ENCODE data around the gene TSPAN11.
"Not testable (repeated sequence)": the region's sequence is repeated elsewhere in the genome, so short reads cannot be mapped to it uniquely, and the experiment has no call there.

TSPAN11 gene

DNA sequence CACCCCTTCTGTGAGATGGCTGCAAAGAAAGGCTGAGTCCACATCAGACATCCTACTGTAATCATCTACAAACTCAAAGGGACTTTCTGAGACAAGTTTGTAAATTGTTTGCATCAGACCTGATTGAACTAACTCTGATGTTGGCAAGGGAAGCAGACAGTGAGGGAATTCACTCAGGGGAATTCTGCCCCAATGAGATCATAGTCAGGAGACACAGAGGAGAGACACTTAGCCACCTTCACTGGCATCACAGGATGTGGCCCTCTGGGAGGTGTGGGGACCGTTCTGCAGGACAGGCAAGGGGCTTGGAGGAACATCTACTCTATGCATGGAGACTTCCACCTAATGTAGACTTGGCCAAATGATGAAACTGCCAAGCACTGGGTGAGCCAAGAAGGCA lies 76.5 kb downstream of the TSPAN11 start:
- no peak for DNase-seq (ENCODE audit: low read depth in 2 of 2)

DNA sequence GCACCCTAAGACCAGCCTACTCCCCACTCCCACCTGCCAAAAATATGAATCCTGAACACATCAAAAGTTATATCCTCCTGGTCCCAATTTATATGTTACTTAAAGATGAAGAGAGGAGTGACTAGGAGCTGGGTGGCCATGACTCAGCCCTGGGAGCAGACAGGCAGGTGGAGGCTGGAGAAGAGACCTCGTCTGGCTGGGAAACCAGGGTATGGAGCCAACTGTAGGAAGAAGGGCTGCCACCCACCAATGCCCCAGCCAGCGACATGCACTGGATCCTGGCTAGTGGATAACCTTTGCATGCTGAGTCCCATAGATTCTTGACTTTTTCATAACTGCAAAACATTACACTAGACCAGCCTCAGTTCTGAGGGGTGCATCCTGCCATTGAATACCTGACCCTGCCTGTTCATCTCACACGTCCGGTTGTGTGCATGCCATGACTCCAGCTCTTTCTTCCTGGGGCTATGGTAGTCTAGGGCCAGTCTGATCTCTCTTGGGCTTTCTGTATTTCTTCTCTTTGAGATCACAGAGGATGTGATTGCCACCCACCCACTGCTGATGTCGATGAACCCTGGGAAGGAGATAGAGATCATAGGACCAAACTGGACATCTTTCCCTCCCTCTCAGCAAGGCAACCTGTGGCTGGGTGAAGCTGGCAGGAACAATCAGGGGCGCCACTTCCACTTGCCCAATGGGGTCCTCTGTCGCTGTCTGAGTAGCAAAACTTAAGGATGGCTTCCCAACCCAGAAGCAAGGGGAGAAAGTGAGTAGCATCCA lies 77.5 kb downstream of the TSPAN11 start:
- no peak for DNase-seq (ENCODE audit: low read depth in 2 of 2)

DNA sequence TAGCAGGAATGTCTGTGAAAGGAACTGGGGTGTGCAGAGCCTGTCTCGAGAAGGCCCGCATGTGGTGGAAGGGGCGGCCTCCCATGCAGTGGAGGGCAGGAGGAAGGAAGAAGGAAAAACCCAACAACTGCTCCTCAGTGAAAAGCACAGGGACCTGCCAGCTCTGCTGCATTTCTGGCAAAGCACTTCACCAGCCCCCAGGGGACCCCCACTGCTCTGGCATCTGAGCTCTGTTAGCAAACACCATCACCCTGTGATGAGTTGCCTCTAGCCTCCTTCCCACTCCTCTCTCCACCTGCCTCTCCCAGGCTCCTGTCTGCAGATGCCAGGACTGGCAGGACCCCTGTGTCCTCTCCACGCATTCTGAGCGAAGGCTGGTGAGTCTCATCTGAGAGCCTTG lies 78.1 kb downstream of the TSPAN11 start:
- DNase-seq (ENCODE audit: low read depth in 2 of 2) = no peak

DNA sequence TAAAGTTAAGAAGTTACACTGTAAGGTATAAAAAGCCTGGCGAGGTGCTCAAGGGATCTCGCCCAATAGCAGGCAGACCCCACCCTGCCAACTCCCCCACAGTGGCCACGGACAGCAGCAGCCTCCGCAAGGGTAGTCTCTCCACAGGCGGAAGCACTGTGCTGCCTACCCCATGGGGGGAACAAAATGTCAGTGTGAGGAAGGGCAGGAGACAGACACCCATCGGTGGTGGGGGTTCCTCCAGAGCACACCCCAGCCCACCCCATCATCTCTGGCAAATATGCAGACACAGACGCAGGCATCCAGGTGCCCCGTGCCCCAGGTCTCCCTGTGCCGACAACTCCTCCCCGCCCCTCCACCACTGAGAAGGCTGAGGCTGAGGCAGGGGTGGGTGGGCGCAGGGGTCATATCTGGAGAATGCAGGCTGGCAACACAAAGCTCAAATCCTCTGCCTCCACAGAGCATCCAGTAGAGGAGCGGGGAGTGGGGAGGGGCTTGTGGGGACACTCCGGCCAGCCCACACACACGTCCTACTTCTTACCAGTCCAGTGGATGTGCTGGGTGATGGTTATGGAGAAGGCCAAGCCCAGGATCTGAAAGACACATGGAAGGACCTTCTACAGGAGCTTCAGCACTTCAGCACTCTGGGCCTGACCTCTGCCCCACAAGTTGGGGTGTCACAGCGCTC lies 78.9 kb downstream of the TSPAN11 start:
- DNase-seq (ENCODE audit: low read depth in 2 of 2) = no peak

DNA sequence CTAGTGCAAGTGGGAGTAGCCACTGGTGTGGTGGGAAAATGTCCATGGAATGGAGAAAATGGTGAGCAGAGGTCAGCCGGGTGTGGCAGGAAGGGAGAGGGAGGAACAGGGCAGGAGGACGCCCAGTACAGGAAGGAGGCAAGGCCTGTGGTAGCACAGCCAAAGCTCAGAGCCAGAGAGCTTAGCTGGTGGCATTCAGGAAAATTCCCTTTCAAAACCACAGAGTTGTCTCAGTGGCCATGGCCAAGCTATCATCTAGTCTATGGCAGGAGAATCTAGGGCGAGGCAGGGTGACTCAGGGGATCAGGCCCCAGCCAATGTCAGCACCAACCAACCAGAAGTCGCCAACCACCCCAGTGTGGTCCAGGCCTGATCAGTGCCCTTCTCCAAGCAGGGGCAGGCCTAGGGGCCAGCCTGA lies 79.4 kb downstream of the TSPAN11 start:
- no peak for DNase-seq (ENCODE audit: low read depth in 2 of 2)

DNA sequence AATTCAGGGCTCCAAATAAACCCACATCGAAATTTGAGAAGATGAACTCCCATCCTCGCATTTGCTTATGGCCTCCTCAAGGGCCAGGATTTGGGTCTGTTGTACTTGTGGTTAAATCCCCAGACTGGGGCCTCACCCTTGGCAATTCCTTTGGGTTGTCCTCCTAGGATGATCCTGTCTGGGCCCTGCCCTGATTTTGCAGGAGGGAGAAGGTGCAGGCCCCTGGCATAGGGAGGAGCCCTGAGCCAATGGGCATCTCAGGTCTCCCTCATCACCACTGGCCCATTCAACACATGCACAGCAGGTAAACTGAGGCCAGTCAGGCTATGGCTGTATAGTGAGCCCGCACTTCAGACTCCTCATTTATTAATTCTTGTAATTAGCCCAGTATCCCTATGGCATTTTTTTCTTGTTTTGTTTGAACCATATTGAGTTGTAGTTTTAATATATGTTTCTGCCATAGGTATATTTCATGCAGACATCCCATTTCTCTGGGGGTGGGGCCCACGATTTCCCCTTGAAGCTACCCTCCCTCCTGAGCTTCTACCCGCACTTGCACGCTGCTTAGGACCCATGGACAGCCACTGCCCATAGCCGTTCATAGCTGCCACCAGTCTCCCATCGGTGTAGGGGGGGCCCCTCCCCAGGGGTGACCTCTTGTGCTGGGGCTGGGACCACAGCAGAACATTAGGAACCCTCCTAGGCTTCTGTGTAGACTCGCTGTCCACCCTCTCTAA lies 80.0 kb downstream of the TSPAN11 start:
- DNase-seq (ENCODE audit: low read depth in 2 of 2) = no peak

DNA sequence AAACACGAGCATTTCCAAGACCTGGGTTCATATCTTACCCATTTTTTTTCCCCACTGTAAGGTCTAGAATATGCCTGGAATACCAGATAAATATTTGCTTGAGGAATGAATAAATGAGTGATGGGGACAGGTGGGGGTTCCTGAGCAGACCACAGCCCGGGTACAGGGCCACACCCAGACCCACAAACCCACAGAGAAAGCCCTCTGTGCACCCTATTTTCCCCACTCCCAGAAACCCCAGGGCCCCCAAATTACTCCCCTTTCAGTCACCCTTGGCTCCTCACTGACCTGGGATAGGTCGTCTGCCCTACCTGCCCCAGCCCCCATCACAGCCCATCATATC lies 80.6 kb downstream of the TSPAN11 start:
- no peak for DNase-seq (ENCODE audit: low read depth in 2 of 2)

DNA sequence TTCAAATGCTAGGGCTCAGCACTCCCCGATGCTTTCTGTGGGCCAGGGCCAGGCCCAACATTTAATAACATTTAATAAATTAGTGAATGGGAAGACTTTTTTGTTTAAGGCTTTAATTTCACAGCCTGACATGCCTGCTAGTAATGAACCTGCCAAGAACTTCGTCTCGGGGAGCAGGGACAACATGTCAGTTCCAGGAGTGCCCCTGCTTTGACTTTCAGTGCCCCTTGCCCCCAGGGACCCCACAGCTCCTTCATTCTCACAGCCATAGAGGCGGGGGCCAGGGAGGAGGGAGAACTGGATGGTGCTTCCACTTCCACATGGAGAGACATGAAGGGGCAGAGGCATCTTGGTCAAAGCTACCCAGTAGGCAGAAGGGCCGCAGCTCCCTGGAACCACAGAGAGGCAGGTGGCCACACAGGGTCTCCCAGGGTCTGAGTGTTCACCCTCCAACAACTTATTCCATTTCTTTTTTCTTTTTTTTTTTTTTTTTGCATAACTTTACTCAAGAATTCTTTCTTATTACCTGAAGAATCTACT lies 81.2 kb downstream of the TSPAN11 start:
- no peak for DNase-seq (ENCODE audit: low read depth in 2 of 2)

DNA sequence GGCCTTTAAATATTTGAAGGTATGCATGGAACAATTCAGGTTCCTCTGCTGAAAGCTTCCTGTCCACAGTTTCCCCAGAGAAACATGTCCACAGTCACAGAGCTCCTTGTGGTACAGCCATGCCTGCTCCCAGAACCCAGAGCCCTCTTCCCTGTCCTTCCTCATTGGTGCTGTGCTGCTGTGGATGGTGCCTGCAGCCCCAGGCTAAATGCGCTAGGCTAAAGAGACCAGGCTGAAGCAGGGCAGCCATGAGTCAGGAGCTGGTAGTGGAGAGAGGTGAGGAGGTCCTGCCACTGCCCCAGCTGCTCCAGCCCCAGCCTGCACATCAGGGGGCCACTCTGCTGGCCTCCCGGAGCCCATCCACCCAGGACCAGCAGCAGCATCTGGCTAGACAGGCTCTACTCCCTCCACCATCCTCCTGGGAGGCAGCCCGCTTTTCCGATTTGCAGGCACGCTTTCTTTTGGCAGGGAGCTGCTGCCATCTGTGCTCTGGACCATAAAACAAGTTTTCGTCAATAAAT lies 81.8 kb downstream of the TSPAN11 start:
- DNase-seq (ENCODE audit: low read depth in 2 of 2) = no peak

DNA sequence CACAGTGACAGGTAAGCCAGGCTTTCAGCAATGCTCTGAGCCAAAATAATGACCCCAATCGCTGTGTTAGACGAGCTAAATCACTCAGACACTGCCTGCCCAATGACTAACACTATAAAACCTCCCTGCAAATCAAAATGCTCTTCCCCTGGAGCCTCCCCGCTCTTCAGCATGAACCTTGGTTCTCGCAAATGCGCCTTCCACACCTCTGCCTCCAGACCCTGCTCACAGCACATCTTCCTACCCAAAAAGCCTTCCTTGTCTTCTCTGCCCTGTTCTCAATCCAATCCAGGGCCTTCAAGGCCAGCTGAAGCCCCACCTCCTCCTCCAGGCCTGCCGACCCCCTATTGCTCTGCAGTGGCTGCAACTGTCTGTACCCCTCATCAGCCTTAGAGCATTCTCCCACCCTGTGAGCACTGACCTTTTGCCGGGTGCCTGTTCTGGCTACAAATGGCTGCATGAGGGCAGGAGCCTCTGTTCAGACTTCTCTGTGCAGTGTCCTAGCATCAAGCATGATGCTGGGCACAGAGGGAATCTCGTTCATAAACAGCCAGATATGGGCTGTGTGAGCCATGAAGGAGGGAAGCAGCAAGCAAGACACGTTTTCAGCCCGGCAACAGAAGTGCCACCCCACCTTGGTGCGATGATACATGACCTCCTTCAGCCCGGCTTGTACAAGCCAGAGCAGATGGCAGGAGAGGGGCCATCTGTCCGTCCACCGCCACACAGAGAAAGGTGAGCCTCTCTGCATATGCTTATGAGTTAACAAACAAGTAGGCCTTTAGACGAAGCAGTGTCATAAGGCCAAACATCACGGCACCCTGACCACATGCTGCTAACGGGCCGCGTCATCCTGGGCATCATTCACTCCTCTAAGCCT lies 82.7 kb downstream of the TSPAN11 start:
- DNase-seq (ENCODE audit: low read depth in 2 of 2) = no peak

DNA sequence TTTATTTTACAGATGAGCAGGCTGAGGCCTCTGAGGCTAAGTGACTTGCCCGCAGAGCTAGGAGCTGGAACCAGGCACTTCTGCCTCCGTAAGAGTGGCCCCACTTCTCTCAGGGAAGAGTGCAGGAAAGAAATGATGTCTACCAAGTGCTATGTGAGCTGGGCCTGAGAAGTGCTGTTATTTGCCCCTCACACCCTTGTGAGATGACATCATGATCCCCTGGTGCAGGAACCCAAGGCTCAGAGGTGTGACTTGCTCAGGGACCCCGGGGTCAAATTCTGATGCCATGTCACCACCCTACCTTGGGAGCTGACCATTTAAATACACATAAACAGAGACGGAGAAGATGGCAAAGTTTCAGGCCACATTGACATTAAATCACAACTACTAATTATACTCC lies 83.4 kb downstream of the TSPAN11 start:
- no peak for DNase-seq (ENCODE audit: low read depth in 2 of 2)

DNA sequence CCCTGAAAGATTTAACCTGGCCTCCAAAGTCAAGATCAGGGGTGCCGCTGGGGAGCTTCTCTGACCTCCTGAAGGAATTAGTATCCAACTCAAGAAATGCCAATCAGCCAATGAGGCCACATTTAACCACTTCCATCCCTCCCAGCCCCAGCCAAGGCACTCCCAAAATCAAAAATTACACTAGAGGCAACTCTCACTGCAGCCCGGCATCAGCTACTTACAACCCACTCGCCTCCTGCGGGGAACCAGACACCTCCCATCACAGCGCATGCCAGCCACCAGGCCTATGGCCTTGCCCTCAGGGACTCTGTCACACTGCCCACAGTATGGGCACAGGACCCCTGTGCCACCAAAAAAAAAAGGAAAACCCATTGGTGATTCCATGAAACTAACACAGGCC lies 84.8 kb downstream of the TSPAN11 start:
- no peak for DNase-seq (ENCODE audit: low read depth in 2 of 2)

DNA sequence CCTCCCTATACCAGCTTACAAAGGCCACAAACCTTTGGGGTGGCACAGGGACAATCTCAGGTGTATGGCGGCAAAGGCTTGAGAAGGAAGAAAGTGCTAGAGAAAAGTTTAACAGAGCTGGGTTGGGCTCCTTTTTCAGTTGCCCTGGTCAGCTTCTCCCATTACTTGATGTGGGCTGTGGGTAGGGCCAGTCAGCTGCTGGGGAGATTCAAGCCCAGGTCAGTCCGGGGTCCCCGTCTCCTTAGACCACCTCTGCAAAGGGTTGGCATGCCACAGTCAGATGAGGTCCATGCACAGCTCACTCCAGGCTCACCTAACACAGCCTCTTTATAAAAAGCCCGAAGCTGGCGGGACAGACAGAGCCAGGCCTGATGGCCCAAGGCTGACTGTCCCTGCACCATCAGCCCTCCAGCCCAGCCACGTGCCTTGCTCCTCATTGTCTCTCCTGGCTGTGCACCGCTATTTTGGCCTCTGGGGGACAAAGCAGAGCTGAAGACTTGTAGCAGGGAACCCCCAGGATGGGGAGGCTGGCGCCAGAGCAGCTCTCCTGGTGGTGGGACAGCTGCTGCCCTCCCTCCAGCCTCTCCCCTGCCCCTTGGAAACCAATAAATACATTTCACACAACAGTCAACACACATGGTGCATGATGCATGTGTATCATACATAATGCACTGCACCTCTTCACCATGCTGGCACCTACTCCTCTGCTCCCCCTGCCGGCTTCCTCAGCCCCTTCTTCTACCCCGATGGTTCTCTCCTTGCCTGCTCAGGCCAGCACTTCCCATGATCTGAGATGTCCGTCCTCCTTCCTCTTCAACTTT lies 85.4 kb downstream of the TSPAN11 start:
- DNase-seq (ENCODE audit: low read depth in 2 of 2) = no peak

DNA sequence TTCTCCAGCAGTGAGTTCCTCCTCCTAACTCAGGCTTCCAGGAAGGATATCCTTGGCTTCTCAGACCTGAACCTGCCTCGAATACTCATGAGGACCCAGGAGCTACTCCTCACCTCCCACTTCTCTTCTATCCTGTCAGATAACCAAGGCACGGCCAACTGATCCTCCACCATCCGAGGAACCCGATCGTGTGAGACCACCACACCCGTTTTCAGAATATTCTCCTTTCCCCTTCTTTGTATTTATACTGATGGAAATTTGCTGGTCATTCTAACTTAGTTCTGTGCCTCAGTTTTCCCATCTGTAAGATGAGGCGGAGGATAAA lies 86.0 kb downstream of the TSPAN11 start:
- not testable (repeated sequence) for DNase-seq (ENCODE audit: low read depth in 2 of 2)

DNA sequence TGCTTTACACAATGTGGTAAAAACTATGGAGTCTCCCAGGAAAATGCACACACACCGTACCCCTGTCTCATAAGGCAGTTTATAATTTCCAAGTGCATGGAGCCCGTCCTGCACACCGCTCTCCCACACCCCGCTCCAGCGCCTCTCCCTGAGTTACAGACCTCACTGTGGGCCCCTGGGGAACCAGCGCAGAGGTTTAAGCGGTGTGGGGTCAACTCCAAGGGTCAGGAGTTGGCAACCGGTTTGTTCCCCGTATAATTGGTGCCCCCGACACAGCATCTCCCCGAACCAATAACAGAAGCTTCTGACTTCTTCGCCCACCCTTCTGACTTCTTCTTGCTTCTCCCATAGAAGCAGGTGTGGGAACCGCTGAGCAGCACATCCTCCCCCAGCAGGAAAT lies 88.7 kb downstream of the TSPAN11 start:
- DNase-seq (ENCODE audit: low read depth in 2 of 2) = no peak

DNA sequence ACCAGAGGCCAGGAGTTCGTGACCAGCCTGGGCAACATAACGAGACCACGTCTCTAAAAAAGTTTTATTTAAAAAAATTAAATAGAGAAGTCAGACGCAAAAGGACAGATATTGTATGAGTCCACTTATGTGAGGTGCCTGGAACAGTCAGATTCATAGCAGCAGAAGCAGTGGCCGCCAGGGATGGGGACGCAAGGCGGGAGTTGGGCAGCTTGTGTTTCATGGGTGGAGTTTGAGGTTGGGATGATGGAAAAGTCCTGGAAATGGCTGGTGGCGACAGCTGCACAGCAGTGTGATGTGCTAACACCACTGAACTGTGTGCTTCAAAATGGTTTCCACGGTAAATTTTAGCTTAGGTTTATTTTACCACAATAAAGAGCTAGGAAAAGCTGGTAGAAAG lies 89.5 kb downstream of the TSPAN11 start:
- DNase-seq (ENCODE audit: low read depth in 2 of 2) = no peak

DNA sequence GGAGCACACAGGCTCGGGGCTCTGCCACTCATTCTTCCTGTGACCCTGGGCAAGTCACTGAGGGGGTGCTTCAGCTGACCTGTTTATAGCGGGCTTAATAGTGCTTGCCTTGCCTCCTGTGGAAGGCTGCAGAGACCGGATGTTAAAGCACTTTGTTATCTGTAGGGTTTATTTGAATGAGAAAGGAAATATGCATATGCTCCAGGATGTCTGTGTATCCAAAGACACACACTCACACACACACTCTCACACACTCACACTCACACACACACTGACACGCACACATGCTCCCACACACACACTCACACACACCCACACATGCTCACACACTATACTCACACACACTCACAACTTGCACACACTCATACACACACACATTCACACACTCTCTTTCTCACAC lies 91.0 kb downstream of the TSPAN11 start:
- no peak for DNase-seq (ENCODE audit: low read depth in 2 of 2)

DNA sequence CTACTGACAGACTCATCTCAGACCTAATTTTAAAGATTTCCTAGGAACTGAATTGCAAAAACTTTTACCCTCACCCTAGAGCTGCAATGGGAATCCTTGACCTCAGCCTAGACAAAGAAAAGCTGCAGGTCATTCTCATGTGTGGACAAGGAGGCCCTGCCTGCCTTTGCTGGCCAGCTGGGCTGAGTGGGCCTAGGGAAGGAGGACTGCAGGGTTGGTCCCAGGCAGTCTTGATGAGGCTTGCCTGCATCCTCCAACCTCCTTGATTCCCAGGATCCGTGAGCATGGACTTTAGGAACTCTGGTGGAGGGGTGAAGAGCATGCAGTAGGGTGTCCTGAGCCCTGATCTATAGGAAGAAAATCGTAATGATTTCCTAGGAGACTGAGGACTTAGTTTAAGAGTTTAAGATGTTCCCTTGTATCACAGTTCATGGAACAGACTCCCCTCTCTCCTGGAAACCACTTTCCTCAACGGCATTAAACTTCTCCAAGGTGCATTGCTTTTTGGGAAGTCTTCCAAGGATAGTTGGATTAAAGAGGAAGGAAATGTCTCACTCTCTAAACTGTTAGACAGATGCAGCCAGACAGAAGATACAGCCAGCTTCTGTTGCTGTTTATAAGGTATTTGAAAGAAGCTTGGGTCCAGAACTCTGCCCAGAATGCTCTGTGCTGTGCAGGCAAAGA lies 91.7 kb downstream of the TSPAN11 start:
- DNase-seq (ENCODE audit: low read depth in 2 of 2) = no peak

DNA sequence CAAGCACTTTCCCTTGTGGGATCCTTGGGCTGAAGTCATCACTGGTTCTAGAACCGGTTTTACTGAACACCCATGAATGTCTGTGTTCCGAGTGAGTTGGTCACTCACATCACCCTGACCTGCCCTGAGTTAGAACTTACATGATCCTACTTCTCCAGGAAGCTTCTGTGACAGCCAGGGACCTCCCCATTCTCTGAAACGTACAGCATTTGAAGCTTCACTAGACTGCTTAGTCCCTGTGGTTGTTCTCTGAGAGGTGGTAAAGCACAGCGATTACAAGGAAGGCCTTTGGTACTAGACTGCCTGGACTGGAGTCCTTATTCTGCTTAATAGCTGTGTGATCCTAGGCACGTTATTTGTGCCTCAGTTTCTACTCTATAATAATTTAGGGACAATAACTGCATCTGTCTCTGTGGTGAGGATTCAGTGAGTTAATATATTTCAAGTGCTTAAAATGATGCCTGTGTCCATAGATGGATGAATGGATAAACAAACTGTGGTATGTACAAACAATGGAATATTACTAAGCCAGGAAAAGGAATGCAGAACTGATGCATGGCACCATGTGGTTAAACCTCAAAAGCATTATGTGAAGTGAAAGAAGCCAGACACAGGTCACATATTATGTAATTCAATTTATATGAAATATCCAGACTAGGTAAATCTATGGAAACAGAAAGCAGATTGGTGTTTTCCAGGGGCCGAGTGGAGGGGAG lies 92.4 kb downstream of the TSPAN11 start:
- no peak for DNase-seq (ENCODE audit: low read depth in 2 of 2)

Measured in stimulated activated CD4-positive, alpha-beta T cell treated with anti-CD3 and anti-CD28 coated beads, Interleukin-1b, Interleukin-23, amount 100 ng/mL, for 1 hour (primary cell).